IPS-18a (cell line): ENCODE results near the gene SLC2A8.

ENCODE experiments used
- H3K27ac ChIP-seq: one replicate; pipeline ENCODE4 v1.5.1; 2013; ENCODE audit warnings: low read length
- H3K27me3 ChIP-seq: one replicate; pipeline ENCODE4 v1.6.1; 2013; ENCODE audit warnings: mild to moderate bottlenecking, low read length; ENCODE audit not compliant: control insufficient read depth, insufficient read depth
- H3K36me3 ChIP-seq: one replicate; pipeline ENCODE4 v1.6.1; 2013; ENCODE audit warnings: low read depth, low read length; ENCODE audit not compliant: control insufficient read depth
- H3K4me1 ChIP-seq: one replicate; pipeline ENCODE4 v1.6.1; 2013; ENCODE audit warnings: low read depth, low read length; ENCODE audit not compliant: control insufficient read depth
- H3K4me3 ChIP-seq: one replicate; pipeline ENCODE4 v1.5.1; 2013; ENCODE audit warnings: low read length
- H3K9ac ChIP-seq: one replicate; pipeline ENCODE4 v1.6.1; 2013; ENCODE audit warnings: mild to moderate bottlenecking, low read length, moderate library complexity
- H3K9me3 ChIP-seq: one replicate; pipeline ENCODE4 v1.6.1; 2013; ENCODE audit warnings: low read depth, low read length; ENCODE audit not compliant: control insufficient read depth

Gene SLC2A8

DNA sequence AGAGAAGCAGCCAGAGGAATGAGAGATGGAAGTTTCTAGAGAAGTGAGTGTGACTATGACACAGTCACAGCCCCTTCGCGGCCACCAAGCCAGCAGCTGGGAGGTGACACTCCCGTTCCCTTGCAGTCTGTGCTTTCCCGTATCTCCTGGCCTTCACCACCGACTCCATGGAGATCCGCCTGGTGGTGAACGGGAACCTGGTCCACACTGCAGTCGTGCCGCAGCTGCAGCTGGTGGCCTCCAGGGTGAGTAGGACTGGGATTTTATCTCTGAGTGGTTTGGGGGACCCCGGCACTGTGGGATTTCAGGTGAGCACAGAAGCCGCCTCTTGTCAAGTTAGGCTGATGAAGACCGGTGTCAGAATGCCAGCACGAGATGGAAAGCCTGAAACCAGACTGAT is 12.1 kb upstream of the SLC2A8 start:
- Histone ChIP-seq H3K9ac (no peak overlapping the region), H3K4me3 (no peak overlapping the region), H3K36me3 (no peaks in the 10 kb centered on the region), H3K27ac (no peak overlapping the region), H3K9me3 (no peaks in the 10 kb centered on the region), H3K4me1 (no peaks in the 10 kb centered on the region), H3K27me3 (no peaks in the 10 kb centered on the region)

DNA sequence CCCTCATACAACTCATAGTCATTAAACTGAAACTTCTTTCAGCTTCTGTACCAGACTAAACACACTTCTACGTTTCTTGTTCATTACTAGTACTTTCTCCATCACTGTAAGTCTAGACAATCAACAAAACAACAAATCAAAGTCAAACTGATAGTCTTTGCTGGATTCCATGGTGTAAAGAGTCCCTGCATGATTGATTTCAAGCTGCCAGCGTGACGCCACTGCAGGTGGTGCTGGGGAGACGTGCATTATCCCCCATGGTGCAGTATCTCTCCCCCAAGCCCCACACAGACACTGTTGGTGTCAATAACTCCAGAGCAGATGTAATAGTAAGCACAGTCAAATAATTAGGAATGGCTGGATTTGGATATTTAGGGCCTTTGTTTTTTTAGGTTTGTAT is 10.7 kb upstream of the SLC2A8 start:
- Histone ChIP-seq H3K27me3 (no peaks in the 10 kb centered on the region), H3K9me3 (no peaks in the 10 kb centered on the region), H3K4me1 (no peaks in the 10 kb centered on the region), H3K27ac (no peak overlapping the region), H3K36me3 (no peaks in the 10 kb centered on the region), H3K9ac (no peak overlapping the region), H3K4me3 (no peak overlapping the region)

DNA sequence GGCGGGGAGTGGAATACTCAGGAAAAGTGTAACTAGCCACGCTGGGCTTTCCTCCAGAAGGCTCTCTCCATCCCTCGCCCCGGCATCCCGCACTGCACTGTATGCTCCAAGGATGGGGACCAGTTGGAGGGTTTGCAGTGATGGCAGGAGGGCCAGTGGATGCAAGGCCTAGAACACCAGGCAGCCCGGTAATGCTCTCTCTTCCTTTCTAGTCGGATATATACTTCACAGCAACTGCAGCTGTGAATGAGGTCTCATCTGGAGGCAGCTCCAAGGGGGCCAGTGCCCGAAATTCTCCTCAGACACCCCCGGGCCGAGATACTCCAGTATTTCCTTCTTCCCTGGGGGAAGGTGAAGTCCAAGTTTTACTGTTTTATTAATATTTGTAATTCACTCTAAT is 10.0 kb upstream of the SLC2A8 start:
- Histone ChIP-seq H3K4me3 (no peak overlapping the region), H3K9ac (no peak overlapping the region), H3K27me3 (no peaks in the 10 kb centered on the region), H3K4me1 (no peaks in the 10 kb centered on the region), H3K36me3 (no peaks in the 10 kb centered on the region), H3K27ac (no peak overlapping the region), H3K9me3 (no peaks in the 10 kb centered on the region)

DNA sequence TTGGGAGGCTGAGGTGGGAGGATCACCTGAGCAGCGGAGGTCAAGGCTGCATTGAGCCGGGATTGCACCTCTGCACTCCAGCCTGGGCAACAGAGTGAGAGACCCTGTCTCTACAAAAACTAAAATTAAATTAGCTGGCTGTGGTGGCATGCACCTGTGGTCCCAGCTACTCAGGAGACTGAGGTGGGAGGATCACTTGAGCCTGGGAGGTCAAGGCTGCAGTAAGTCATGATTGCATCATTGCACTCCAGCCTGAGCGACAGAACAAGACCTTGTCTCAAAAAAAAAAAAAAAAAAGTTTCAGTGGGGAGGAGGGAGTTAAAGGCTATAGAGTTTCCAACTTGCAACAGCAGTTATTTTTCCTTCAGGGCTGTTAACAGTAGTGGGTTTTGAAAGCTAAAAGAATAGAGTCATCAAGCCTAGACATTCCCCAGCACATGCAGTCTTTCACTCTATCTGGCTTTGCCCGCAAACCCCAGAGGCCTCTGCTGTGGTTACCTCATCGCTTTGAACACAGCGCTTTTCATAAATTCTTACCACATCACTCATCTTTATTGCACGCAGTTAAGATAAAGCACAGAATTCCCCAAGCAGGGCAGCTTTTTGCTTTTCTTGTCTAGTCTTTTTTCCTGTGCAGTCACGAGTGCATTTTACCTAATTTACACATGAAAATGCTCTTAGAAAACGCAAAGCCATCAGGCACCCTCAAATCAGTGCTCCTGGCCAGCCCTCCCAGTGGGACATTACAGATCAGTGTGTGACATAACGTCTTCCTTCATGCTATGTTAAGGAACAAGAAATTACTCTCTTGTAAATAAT is 8.7 kb upstream of the SLC2A8 start:
- Histone ChIP-seq H3K27me3 (no peaks in the 10 kb centered on the region), H3K9ac (no peak overlapping the region), H3K4me3 (no peak overlapping the region), H3K9me3 (no peaks in the 10 kb centered on the region), H3K27ac (no peak overlapping the region), H3K4me1 (no peaks in the 10 kb centered on the region), H3K36me3 (no peaks in the 10 kb centered on the region)

DNA sequence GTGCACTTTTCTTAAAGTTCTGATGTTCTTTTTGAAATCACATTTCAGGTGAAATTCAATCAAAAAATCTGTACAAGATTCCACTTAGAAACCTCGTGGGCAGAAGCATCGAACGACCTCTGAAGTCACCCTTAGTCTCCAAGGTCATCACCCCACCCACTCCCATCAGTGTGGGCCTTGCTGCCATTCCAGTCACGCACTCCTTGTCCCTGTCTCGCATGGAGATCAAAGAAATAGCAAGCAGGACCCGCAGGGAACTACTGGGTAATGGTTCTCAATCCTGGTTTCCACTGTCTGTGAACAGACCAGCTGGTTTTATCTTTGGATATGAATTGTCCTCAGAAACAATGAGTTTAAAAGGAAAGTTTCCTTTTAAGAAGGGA is 8.1 kb upstream of the SLC2A8 start:
- no peak overlapping the region for H3K27ac ChIP-seq
- no peaks in the 10 kb centered on the region for H3K36me3 ChIP-seq
- H3K27me3 ChIP-seq, result no peaks in the 10 kb centered on the region
- no peak overlapping the region for H3K9ac ChIP-seq
- no peaks in the 10 kb centered on the region for H3K4me1 ChIP-seq
- no peak overlapping the region for H3K4me3 ChIP-seq
- H3K9me3 ChIP-seq, result no peaks in the 10 kb centered on the region

DNA sequence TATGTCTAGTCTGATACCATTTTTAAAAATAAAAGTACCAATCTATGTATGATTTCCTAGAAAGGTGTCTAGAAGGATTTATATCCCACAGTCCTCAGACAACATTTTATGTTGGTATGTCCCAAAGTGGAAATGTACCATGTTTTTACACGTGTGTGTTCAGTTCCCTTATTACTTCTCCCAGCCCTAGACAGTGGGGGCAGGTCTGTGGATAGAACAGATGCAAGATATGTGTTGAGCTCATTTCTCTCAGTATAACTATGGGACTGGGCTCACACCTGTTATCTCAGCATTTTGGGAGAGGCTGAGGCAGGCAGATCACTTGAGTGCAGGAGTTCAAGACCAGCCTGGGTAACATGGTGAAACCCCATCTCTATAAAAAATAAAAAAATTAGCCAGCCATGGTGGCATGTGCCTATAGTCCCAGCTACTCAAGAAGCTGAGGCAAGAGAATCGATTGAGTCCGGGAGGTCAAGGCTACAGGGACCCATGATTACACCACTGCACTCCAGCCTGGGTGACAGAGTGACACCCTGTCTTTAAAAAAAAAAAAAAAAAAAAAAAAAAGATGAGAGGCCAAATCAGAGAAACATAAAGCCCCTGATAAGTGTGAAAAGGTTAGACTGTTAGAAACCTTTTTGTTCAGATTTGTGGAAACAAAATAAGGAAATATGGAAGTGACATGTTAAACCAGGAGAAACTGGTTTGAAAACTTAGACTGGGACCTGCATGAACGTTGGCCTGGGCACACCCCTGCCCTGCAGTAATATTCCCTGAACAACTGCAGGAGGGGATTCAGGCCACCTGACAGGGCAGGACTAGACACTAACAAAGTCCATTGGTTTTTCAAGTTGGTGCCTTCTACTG is 7.4 kb upstream of the SLC2A8 start:
- Histone ChIP-seq H3K4me3 (no peak overlapping the region), H3K9me3 (no peaks in the 10 kb centered on the region), H3K36me3 (no peaks in the 10 kb centered on the region), H3K4me1 (no peaks in the 10 kb centered on the region), H3K9ac (no peak overlapping the region), H3K27ac (no peak overlapping the region), H3K27me3 (no peaks in the 10 kb centered on the region)

DNA sequence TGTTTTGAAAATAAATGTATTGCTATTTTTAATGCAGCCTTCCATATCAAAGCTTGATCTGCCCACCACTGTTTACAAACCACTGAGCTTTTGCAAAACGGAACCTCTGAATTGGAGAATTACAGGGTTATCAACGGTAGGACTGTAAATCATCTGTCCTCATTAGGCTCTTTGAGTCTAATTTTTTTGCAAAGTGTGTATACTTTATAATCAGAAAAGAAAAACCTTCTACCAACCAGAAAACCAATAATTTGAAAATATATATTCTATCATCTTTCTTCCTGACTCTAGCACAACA is 6.8 kb upstream of the SLC2A8 start:
- no peaks in the 10 kb centered on the region for H3K9me3 ChIP-seq
- no peak overlapping the region for H3K27ac ChIP-seq
- no peaks in the 10 kb centered on the region for H3K4me1 ChIP-seq
- H3K4me3 ChIP-seq, result no peak overlapping the region
- H3K27me3 ChIP-seq, result no peaks in the 10 kb centered on the region
- no peak overlapping the region for H3K9ac ChIP-seq
- no peaks in the 10 kb centered on the region for H3K36me3 ChIP-seq

DNA sequence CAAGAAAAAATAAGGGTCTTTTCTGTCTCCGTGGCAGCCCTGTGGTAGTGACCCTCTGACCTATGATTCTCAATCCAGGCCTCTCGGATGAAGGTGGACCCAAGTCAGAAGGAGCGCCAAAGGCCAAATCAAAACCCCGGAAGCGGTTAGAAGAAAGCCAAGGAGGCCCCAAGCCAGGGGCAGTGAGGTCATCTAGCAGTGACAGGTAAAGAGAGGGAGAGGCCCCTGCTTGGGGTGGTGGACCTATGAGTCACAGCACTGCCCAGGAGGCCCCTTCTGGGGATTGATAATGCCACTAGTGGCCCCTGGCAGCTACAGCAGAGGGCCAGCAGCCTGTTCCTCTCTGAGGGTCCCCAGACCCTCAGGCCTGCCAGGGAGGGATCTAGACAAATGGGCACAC is 6.4 kb upstream of the SLC2A8 start:
- H3K4me1 ChIP-seq, result no peaks in the 10 kb centered on the region
- no peak overlapping the region for H3K27ac ChIP-seq
- no peak overlapping the region for H3K9ac ChIP-seq
- no peaks in the 10 kb centered on the region for H3K27me3 ChIP-seq
- no peak overlapping the region for H3K4me3 ChIP-seq
- no peaks in the 10 kb centered on the region for H3K9me3 ChIP-seq
- no peaks in the 10 kb centered on the region for H3K36me3 ChIP-seq

DNA sequence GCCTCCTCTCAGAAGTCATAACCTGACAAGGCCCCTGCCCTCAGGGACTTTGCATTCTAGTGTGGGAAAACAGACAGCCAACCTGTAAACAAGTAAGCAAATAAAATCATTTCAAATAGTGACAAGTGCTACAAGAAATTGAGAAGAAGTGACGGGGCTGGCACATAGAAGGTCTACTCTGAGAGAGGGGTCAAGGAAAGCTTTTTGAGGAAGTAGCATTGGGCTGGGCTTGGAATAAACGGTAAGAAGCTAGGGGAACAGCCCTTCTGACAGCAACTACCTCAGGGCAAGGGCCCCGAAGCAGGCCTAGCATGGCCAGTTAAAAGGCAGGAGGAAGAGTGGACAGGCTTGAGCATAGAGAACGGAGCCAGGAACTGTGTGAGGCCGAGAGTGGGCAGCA is 4.8 kb upstream of the SLC2A8 start:
- Histone ChIP-seq H3K36me3 (no peaks in the 10 kb centered on the region), H3K27ac (no peak overlapping the region), H3K9me3 (no peaks in the 10 kb centered on the region), H3K9ac (no peak overlapping the region), H3K4me1 (peaks cover 4% of the 10 kb centered on the region), H3K4me3 (no peak overlapping the region), H3K27me3 (no peaks in the 10 kb centered on the region)

DNA sequence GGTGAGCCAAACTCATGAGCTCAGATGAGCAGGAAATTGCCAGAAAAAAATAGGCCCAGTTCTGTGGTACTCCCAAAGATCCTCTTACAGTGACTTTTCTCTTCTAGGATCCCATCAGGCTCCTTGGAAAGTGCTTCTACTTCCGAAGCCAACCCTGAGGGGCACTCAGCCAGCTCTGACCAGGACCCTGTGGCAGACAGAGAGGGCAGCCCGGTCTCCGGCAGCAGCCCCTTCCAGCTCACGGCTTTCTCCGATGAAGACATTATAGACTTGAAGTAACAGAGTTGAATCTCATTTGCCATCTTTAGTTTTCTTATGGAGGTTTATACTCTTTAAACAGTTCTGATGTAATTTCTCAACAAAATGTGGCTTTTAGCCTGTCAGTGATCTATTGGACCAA is 4.0 kb upstream of the SLC2A8 start:
- no peak overlapping the region for H3K27ac ChIP-seq
- H3K9me3 ChIP-seq, result no peaks in the 10 kb centered on the region
- H3K27me3 ChIP-seq, result no peaks in the 10 kb centered on the region
- peaks cover 4% of the 10 kb centered on the region for H3K4me1 ChIP-seq
- H3K4me3 ChIP-seq, result no peak overlapping the region
- H3K36me3 ChIP-seq, result no peaks in the 10 kb centered on the region
- no peak overlapping the region for H3K9ac ChIP-seq

DNA sequence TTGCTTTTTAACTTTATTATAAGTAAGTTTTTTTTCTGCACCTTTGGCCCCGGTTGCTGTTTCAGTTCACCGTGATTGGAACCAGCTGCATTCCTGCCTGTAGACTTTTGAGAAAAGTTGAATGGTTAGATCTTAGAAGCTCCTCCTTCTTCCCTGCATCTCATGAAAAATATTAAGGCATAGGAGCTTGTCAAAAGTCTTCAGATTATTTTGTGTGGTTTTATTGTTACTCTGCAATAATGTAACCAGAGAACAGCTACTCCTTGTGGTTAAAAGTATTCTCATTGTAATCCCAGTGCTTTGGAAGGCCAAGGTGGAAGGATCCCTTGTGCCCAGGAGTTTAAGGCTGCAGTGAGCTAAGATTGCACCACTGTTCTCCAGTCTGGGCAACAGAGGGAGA is 3.3 kb upstream of the SLC2A8 start:
- Histone ChIP-seq H3K4me1 (peaks cover 9% of the 10 kb centered on the region), H3K9ac (no peak overlapping the region), H3K27me3 (no peaks in the 10 kb centered on the region), H3K4me3 (no peak overlapping the region), H3K27ac (no peak overlapping the region), H3K36me3 (no peaks in the 10 kb centered on the region), H3K9me3 (no peaks in the 10 kb centered on the region)
